ENCODE results near the gene IFNA14.
"Not testable (repeated sequence)": the region's sequence is repeated elsewhere in the genome, so short reads cannot be mapped to it uniquely, and the experiment has no call there.

- not testable (repeated sequence) for TF ChIP-seq CTCF (IDR thresholded peaks at IDR 0.05); ZFX (IDR thresholded peaks at IDR 0.05; ENCODE audit: borderline replicate concordance)
Observed at GRCh38 chr9:21213411-21214326, 26.1 kb downstream of the IFNA14 start.

Data from 22Rv1 (cell line).